ENCODE data around the gene SGTA. TPM values are rescaled to one million over a fixed set of nuclear protein-coding genes. Genes with fewer than 3 reads are reported as not detected.

SGTA gene
- total RNA-seq, 1 experiment from 2014 or later = 85.7 TPM

DNA sequence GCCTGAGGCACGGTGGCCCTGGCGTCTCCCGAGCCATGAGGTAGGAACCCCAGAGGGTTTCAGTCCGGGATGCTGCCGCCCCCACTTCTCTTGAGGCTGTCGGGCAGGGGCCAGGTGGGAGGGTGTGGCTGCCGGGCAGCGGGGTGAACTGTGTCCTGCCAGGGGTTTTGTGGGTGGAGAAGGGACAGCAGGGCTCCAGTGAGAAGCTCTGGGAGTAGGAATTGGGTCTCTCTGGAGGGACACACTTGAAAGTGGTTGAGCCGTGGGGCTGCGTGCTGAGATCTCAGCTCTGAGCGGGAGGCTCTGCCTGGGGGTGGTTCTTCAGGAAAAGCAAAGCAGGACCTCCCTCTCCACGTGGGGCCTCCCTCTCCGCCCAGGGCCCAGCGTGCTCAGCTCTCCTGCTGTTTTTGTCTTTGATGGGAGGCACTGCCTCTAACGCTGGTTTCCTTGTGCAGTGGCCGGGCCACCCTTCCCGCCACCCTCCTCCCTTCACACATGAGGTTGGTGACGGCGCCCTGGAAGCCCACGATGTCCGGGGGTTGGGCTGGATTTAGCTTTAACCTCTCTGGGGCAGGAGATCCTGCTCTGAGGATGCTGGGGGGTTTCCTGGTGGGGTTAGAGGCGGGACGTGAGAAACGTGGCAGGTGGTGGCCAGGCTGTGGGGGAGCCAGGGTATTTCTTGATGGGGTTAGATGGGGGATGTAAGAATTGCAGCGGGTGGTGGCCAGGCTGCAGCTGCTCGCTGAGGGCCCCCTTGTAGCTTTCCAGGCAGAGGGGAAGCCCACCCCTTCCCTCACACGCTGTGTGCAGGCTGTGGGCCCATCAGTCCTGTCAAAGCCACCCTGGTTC is 21.3 kb upstream of the SGTA start:
- in situ Hi-C loops (cut with HindIII; ENCODE audit: low pct_unique_long_range_greater_than_20kb, low sequenced_read_pairs) (no loop called here), intact Hi-C loops (cut with micrococcal nuclease; ENCODE audit: unreplicated experiment) (no loop called here)
- no peaks in the 10 kb centered on the region for H3K27me3 ChIP-seq (ENCODE audit: control insufficient read depth, insufficient read depth, low read length)
- H3K4me3 ChIP-seq (ENCODE audit: low read depth in 2 of 2, low read length in 2 of 2) = no peak overlapping the region
- no peak for DNase-seq (ENCODE audit: low read depth, low spot score)
- ATAC-seq = no peak
- TF ChIP-seq SIN3A (IDR thresholded peaks at IDR 0.05; ENCODE audit: borderline replicate concordance, insufficient read depth, low read depth, low read length) = no peak
- TF ChIP-seq, protein P1, sequence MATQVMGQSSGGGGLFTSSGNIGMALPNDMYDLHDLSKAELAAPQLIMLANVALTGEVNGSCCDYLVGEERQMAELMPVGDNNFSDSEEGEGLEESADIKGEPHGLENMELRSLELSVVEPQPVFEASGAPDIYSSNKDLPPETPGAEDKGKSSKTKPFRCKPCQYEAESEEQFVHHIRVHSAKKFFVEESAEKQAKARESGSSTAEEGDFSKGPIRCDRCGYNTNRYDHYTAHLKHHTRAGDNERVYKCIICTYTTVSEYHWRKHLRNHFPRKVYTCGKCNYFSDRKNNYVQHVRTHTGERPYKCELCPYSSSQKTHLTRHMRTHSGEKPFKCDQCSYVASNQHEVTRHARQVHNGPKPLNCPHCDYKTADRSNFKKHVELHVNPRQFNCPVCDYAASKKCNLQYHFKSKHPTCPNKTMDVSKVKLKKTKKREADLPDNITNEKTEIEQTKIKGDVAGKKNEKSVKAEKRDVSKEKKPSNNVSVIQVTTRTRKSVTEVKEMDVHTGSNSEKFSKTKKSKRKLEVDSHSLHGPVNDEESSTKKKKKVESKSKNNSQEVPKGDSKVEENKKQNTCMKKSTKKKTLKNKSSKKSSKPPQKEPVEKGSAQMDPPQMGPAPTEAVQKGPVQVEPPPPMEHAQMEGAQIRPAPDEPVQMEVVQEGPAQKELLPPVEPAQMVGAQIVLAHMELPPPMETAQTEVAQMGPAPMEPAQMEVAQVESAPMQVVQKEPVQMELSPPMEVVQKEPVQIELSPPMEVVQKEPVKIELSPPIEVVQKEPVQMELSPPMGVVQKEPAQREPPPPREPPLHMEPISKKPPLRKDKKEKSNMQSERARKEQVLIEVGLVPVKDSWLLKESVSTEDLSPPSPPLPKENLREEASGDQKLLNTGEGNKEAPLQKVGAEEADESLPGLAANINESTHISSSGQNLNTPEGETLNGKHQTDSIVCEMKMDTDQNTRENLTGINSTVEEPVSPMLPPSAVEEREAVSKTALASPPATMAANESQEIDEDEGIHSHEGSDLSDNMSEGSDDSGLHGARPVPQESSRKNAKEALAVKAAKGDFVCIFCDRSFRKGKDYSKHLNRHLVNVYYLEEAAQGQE (IDR thresholded peaks at IDR 0.05; ENCODE audit: insufficient read depth in 1 of 2, low read depth in 2 of 2, low read length in 1 of 2) = no peak
- TF ChIP-seq POLR2AphosphoS5 (IDR thresholded peaks at IDR 0.05; ENCODE audit: low read depth, low read length) = no peak
- TF ChIP-seq, protein P2, sequence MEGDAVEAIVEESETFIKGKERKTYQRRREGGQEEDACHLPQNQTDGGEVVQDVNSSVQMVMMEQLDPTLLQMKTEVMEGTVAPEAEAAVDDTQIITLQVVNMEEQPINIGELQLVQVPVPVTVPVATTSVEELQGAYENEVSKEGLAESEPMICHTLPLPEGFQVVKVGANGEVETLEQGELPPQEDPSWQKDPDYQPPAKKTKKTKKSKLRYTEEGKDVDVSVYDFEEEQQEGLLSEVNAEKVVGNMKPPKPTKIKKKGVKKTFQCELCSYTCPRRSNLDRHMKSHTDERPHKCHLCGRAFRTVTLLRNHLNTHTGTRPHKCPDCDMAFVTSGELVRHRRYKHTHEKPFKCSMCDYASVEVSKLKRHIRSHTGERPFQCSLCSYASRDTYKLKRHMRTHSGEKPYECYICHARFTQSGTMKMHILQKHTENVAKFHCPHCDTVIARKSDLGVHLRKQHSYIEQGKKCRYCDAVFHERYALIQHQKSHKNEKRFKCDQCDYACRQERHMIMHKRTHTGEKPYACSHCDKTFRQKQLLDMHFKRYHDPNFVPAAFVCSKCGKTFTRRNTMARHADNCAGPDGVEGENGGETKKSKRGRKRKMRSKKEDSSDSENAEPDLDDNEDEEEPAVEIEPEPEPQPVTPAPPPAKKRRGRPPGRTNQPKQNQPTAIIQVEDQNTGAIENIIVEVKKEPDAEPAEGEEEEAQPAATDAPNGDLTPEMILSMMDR (IDR thresholded peaks at IDR 0.05) = no peak
- TF ChIP-seq TCF7L2 (IDR thresholded peaks at IDR 0.05; ENCODE audit: low read depth, low read length) = no peak
- no peaks in the 10 kb centered on the region for H3K36me3 ChIP-seq (ENCODE audit: control insufficient read depth, insufficient read depth, low read length)
- no peaks in the 10 kb centered on the region for H3K4me1 ChIP-seq (ENCODE audit: control insufficient read depth, insufficient read depth, low read length)
- no peak overlapping the region for H3K27ac ChIP-seq (ENCODE audit: low read length)
- ChIA-PET POLR2A (no interaction called here), CTCF (no interaction called here)
- BruUV-seq (replicated peaks) = no TSS peak
- no peaks in the 10 kb centered on the region for H3K9me3 ChIP-seq (ENCODE audit: control insufficient read depth, insufficient read depth, low read depth, low read length)

DNA sequence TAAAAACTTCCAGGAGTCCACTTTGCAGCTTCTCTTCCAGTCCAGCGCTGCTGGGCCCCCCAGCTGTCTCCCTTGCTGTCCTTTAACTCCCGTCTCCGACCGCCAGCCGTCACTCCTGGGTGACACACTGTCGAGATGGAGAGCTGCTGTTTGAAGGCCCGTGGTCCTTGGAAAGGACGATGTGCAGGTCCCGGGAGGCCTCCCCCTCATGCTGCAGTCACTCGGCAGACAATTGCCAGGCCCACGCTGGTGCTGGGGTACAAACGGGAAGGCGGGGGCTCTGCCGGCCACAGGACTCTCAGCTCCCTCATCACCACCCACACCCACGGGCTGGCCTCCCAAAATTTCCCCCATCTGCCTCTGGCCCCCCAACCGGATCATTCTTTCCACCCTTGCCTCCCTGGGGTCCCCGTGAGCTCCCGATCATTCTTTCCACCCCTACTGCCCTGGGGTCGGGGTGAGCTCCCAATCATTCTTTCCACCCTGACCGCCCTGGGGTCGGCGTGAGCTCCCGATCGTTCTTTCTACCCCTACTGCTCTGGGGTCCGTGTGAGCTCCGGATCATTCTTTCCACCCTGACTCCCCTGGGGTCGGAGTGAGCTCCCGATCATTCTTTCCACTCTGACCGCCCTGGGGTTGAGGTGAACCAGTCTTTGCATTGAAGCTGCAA is 20.5 kb upstream of the SGTA start:
- Histone ChIP-seq H3K27me3 (ENCODE audit: control insufficient read depth, insufficient read depth, low read length) (no peaks in the 10 kb centered on the region), H3K27ac (ENCODE audit: low read length) (no peak overlapping the region), H3K36me3 (ENCODE audit: control insufficient read depth, insufficient read depth, low read length) (no peaks in the 10 kb centered on the region), H3K4me1 (ENCODE audit: control insufficient read depth, insufficient read depth, low read length) (no peaks in the 10 kb centered on the region), H3K9me3 (ENCODE audit: control insufficient read depth, insufficient read depth, low read depth, low read length) (no peaks in the 10 kb centered on the region), H3K4me3 (ENCODE audit: low read depth in 2 of 2, low read length in 2 of 2) (no peak overlapping the region)
- CTCF ChIA-PET = no interaction called here
- BruUV-seq (replicated peaks) = no TSS peak
- ATAC-seq (no peak), DNase-seq (ENCODE audit: low read depth, low spot score) (no peak)
- intact Hi-C loops (cut with micrococcal nuclease; ENCODE audit: unreplicated experiment) (no loop called here), in situ Hi-C loops (cut with HindIII; ENCODE audit: low pct_unique_long_range_greater_than_20kb, low sequenced_read_pairs) (no loop called here)
- POLR2A ChIA-PET = no interaction called here
- no peak for TF ChIP-seq TCF7L2 (IDR thresholded peaks at IDR 0.05; ENCODE audit: low read depth, low read length)
- TF ChIP-seq, protein P1 (IDR thresholded peaks at IDR 0.05; ENCODE audit: insufficient read depth in 1 of 2, low read depth in 2 of 2, low read length in 1 of 2) = no peak
- TF ChIP-seq, protein P2 (IDR thresholded peaks at IDR 0.05) = no peak
